Kidney tubule cell (primary cell): ENCODE results near the gene ATG3.
"Not testable (repeated sequence)": the region's sequence is repeated elsewhere in the genome, so short reads cannot be mapped to it uniquely, and the experiment has no call there.

Experiments
- DNase-seq: peaks from one replicate; pipeline ENCODE4 v3.0.0-alpha.2; 2018; ENCODE audit warnings: low spot score

The ATG3 gene

GRCh38 chr3:112498914-112499711, 62.6 kb downstream of the ATG3 start, which contains the start of gene BTLA:
TSS of gene BTLA (minus strand) at chr3:112499472. CDS start at chr3:112499358, 114 bp downstream.
- DNase-seq: no peak

GRCh38 chr3:112497897-112498548, 63.7 kb downstream of the ATG3 start:
- DNase-seq: no peak

DNA sequence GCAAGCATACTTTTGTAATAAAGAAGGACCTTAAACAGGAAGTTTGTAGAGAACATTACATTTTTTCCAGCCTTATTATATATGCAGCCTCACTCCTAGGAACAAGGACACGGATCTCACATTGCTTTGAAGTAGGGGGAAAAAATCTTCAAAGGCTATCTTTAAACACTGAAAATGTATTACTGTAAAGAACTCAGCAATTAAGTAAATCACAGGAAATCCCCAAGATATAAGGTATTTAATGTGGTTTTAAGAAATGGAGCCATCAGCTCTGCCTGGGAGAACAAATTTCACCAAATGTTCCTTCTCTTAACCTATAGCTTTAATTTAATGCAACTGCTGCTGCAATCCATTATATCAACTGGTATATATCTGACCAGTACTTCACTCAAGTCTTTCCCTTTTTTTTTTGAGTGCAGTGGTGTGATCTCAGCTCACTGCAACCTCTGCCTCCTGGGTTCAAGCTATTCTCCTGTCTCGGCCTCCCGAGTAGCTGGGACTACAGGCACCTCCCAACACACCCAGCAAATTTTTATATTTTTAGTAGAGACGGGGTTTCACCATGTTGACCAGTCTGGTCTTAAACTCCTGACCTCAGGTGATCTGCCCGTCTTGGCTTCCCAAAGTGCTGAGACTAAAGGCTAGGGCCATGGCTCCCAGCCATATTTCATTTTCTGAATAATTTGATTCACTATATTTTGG, 65.2 kb downstream of the ATG3 start:
- no peak for DNase-seq

- not testable (repeated sequence) for DNase-seq
Observed at GRCh38 chr3:112494448-112494767, 67.4 kb downstream of the ATG3 start.

GRCh38 chr3:112492124-112492523, 69.6 kb downstream of the ATG3 start:
- no peak for DNase-seq

DNA sequence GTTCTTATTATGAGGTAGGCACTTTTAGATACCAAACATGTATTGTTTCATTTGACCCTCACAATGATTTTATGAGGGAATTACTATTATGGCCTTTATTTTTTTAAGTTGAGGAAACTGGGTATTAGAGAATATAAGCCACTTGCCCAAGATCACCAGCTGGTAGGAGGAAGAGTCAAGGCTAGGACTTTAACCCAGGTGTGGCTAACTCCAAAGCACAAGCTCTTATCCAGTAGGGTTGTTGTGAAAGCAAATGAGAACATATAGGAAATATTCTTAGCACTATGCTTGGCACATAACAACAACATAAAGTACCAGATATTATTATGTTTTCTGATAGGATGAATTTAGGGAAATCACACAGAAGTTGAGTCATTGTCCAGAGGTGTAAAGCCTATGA, 70.4 kb downstream of the ATG3 start:
- DNase-seq: no peak

- no peak for DNase-seq
Observed at GRCh38 chr3:112489674-112490479, 71.9 kb downstream of the ATG3 start.

DNA sequence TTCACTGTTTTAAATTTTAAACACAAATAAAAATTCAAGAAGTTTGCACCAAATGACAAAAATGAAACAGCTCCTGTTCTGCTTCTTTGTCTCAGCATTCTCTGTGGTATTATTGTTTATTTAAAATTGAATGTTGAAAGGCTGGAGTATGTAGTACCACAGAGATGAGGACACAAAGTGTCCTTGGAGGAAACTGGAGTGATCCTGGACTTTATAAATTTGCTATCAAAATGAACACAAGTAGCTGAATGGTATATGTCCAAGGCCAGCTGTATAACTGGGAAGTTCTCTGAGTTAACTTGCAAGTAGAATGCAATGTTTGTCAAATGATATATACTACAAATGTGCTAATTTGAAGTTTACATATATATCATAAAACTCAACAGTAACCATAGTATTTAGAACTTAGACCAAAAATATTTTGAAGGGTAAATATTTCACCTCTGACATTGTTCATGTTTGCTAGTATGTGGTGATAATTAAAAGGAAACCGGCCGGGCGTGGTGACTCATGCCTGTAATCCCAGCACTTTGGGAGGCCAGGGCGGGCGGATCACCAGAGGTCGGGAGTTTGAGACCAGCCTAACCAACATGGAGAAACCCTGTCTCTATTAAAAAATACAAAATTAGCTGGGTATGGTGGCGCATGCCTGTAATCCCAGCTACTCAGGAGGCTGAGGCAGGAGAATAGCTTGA, 74.8 kb downstream of the ATG3 start:
- no peak for DNase-seq

GRCh38 chr3:112484352-112484751, 77.4 kb downstream of the ATG3 start:
- DNase-seq: no peak

- no peak for DNase-seq
Observed at GRCh38 chr3:112482675-112483074, 79.1 kb downstream of the ATG3 start.
